ENCODE measurements around the gene CCDC120.

DNA sequence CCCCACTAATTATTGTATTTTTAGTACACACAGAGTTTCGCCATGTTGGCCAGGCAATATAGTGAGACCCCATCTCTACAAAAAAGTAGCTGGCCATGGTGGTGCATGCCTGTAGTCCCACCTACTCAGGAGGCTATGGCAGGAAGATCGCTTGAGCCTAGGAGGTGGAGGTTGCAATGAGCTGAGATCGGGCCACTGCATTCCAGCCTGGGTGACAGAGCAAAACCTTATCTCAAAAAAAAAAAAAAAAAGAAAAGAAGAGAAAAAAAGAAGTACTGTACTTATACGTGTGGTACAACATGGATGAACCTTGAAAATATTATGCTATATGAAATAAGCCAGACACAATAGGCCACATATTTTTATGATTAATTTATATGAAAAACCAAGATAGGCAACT lies 30.8 kb downstream of the CCDC120 start:
- TF ChIP-seq, protein P1, sequence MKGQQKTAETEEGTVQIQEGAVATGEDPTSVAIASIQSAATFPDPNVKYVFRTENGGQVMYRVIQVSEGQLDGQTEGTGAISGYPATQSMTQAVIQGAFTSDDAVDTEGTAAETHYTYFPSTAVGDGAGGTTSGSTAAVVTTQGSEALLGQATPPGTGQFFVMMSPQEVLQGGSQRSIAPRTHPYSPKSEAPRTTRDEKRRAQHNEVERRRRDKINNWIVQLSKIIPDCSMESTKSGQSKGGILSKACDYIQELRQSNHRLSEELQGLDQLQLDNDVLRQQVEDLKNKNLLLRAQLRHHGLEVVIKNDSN (IDR thresholded peaks at IDR 0.05) = no peak
- TF ChIP-seq EGR1 (IDR thresholded peaks at IDR 0.05) = no peak
- no peak for TF ChIP-seq FOXM1 (IDR thresholded peaks at IDR 0.05; ENCODE audit: borderline replicate concordance, low read depth)
- TF ChIP-seq CEBPB (IDR thresholded peaks at IDR 0.05) = no peak
- TF ChIP-seq MAX (IDR thresholded peaks at IDR 0.05) = no peak
- TF ChIP-seq RAD21 (IDR thresholded peaks at IDR 0.05; ENCODE audit: low read depth) = no peak
- no peak for TF ChIP-seq EP300 (IDR thresholded peaks at IDR 0.05; ENCODE audit: borderline replicate concordance)
- TF ChIP-seq TCF12 (IDR thresholded peaks at IDR 0.05; ENCODE audit: low read depth) = no peak
- no peak for TF ChIP-seq TAF1 (IDR thresholded peaks at IDR 0.05; ENCODE audit: low read depth)
- TF ChIP-seq YY1 (IDR thresholded peaks at IDR 0.05; ENCODE audit: low read depth) = no peak
- TF ChIP-seq, protein P2, sequence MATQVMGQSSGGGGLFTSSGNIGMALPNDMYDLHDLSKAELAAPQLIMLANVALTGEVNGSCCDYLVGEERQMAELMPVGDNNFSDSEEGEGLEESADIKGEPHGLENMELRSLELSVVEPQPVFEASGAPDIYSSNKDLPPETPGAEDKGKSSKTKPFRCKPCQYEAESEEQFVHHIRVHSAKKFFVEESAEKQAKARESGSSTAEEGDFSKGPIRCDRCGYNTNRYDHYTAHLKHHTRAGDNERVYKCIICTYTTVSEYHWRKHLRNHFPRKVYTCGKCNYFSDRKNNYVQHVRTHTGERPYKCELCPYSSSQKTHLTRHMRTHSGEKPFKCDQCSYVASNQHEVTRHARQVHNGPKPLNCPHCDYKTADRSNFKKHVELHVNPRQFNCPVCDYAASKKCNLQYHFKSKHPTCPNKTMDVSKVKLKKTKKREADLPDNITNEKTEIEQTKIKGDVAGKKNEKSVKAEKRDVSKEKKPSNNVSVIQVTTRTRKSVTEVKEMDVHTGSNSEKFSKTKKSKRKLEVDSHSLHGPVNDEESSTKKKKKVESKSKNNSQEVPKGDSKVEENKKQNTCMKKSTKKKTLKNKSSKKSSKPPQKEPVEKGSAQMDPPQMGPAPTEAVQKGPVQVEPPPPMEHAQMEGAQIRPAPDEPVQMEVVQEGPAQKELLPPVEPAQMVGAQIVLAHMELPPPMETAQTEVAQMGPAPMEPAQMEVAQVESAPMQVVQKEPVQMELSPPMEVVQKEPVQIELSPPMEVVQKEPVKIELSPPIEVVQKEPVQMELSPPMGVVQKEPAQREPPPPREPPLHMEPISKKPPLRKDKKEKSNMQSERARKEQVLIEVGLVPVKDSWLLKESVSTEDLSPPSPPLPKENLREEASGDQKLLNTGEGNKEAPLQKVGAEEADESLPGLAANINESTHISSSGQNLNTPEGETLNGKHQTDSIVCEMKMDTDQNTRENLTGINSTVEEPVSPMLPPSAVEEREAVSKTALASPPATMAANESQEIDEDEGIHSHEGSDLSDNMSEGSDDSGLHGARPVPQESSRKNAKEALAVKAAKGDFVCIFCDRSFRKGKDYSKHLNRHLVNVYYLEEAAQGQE (IDR thresholded peaks at IDR 0.05; ENCODE audit: low read depth) = no peak
